RCC 7860 (cell line): ENCODE measurements around the gene MAL.

Source experiments
- DNase-seq: peaks from one replicate; pipeline ENCODE4 v3.0.0-alpha.2; 2015; ENCODE audit warnings: low spot score
- FAIRE-seq: peaks from 2 replicates; lab custom pipeline; 2012; peaks lifted over from hg19 to GRCh38; lab: Jason Lieb, UNC

MAL gene

GRCh38 chr2:94996305-94997100 lies 29.0 kb upstream of the MAL start:
- no peak for DNase-seq
- no peak for FAIRE-seq

GRCh38 chr2:94997981-94998930 lies 27.3 kb upstream of the MAL start:
- DNase-seq (no peak), FAIRE-seq (no peak)

DNA sequence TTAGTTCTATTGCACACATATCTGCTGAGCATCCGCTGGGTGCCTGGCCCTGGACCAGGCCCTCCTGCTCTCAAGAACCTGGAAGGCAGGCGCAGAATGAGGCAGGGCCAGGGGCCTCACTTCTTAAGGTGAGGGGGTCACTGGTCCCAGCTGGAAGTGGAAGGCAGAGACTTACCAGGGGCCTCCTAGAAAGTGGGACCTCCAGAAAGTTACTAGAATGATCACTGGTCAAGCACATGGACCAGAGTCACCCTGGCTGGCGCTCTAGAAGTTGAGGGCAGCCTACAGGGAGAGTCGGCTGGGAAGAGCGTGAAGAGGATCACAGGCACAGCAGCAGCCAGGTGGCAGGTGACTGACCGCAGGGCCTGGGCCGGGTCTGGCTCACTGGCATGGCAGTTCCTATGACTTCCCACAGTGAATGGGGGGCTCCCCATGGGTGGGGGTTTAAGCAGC lies 26.1 kb upstream of the MAL start:
- no peak for FAIRE-seq
- no peak for DNase-seq

DNA sequence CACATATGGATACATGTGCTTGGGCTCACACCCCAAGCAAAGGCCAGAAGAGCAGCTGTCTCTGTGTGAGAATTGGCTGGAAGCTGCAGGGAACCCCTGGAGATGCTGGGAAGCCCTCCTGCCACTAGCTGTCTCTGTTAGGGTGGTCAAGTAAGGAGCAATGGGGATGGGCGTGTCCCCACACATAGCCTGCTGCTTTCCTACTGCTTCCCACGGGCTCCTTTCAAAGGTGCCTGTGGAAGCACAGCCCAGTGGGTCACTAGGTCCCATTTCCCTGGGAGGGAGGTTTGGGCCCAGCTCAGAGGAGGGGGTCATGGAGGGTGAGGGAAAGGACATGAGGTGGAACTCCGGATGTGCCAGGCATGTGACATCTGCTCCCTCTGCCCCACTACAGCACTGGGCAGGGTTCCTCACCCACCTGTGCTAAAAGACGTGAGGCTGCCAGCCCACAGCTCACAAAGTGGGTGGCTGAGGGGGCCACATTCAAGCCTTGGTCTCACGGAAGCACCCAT lies 24.4 kb upstream of the MAL start:
- no peak for FAIRE-seq
- no peak for DNase-seq

- no peak for FAIRE-seq
These were observed 23.8 kb upstream of the MAL start for GRCh38 chr2:95001701-95002100.

DNA sequence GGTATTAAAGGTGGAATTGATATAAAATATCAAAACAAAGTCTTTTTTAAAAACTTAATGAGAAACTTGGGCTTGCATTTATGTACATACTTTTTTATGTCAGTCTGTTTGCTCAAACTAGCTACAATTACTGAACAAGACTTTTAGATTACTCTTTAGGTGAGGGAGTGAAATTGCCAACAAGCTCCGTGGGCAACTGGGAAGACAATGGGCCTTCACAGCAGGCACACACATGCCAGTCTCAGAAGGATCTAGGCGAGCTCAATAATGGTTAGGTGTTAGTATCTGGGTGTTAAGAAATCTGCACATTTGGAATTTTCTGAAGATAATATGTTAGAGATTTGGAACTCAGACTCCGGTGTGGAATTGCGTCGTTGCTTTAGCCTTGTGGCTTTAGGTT lies 23.0 kb upstream of the MAL start:
- FAIRE-seq (no peak), DNase-seq (no peak)

More at GRCh38 chr2:95001701-95002100, 23.8 kb upstream of the MAL start:
- DNase-seq: no peak

DNA sequence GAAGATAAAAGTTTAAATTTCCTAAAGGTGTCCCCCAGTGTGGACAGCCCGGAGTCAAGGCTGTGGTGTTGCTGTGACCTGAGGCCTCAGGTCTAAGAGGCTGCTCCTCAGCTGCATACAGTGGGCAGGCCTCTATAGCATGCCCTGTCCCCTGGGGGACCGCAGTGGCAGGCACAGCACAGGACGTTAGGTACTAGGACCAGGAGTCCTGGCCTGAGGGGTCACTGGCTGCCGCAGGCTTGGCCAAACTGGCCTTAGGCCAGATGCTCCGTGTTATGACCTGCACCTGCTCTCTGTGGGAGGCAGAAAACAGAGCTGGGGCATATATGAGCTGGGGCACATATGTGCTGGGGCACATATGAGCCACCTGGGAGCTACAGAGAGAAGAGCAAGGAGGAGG lies 21.2 kb upstream of the MAL start:
- FAIRE-seq: no peak
- no peak for DNase-seq

DNA sequence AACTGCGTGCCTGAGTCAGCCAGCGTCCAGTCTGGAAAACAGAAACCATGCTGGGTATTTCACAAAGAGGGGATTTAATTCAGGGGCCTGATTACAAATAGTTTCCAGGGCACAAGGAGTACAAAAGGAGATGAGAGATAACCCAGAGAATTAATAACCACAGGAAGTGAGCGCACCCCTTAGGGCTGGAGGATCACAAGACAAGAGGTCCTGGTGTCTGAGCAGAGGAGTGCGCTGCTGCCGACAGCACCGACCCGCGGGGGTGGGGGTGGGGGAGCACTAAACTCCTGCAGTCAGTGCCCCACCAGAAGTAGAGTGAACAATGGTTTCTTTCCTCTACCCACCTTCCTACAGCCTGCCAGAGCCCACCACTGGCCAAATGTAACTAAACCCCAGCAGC lies 20.8 kb upstream of the MAL start:
- no peak for FAIRE-seq
- no peak for DNase-seq

GRCh38 chr2:95005726-95006125 lies 19.8 kb upstream of the MAL start:
- FAIRE-seq (no peak), DNase-seq (no peak)

DNA sequence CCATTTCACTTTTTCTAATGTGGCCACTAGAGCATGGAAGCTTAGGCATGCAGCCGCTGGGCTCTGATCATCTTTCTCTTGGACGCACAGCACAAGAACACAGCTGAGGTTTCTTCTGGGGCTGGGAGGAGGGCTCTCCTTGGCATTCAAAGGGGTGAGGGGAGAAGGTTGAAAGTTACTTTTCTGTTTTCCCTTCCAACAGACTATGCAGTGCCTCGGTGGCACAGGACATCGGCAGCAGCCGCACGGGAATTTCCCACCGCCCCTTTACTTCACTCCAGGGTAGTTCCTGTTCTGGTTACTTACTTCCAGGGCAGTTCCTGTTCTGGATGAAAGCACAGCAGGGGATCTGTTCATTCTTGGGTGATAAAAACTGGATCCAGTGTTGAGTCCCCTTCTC lies 18.9 kb upstream of the MAL start:
- FAIRE-seq (no peak), DNase-seq (no peak)

GRCh38 chr2:95007031-95007609 lies 18.4 kb upstream of the MAL start:
- no peak for DNase-seq
- no peak for FAIRE-seq

GRCh38 chr2:95007822-95008221 lies 17.7 kb upstream of the MAL start:
- DNase-seq (no peak), FAIRE-seq (no peak)

DNA sequence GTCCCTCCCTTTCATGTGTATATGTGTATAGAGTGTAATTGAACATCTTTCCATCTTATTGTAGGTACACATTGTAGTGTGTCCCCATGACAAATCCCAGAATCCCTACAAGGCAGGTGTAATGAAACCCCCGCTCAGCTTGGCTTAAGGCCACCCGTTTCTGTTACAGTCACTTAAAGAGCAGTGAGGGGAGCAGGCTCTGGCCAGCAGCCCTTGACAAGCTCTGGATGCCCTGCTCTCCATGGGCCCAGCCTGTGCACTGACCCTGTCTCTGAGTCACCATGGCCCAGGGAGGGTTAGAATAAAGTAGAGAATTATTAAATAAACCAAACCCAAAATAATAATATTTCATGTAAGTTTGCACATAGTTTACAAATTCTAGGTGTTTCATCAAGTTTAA lies 17.2 kb upstream of the MAL start:
- FAIRE-seq (no peak), DNase-seq (peak; percentile 18)

DNA sequence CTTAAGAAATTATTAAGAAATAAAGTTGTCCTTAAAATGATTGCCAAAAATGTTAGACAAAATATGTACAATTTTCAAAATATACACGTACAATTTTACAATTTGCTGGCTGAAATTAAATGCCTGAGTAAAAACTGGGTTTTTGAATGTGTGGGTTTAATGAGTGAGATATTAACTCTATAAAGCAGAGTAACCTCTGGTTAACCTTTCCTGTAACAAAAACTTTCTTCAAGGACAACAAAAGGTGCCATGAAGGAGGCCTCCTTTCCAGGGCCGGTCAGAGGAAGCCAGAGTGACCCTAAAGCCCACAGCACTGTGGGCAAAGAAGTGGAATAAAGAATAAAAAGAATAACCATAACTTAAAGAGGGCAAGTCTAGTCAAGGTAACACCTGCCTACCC lies 16.5 kb upstream of the MAL start:
- peak; percentile 91 for FAIRE-seq
- DNase-seq: no peak

GRCh38 chr2:95009412-95009811 lies 16.1 kb upstream of the MAL start:
- DNase-seq (no peak), FAIRE-seq (no peak)

GRCh38 chr2:95010126-95010525 lies 15.4 kb upstream of the MAL start:
- DNase-seq (no peak), FAIRE-seq (no peak)

DNA sequence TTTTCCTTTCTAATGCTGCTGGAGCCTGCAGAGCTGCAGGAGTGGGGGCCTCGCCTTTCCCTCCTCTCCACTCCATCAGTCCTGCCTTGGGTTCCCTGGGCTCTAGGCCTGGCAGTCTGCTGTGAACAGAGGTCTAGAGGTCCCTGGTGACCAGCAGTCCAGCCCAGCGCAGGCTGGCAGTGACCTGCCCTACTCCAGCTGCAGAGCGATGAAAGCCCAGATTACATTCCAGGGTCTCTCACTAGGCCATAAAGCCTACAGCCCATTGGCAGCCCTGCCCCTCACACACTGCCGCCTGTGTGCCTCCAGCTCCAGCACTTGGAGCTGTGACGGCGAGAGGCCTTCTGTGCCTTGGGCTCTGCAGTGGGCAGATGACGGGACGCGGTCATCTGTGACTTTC lies 14.8 kb upstream of the MAL start:
- DNase-seq (no peak), FAIRE-seq (no peak)

GRCh38 chr2:95012881-95013550 lies 12.5 kb upstream of the MAL start:
- no peak for FAIRE-seq

DNA sequence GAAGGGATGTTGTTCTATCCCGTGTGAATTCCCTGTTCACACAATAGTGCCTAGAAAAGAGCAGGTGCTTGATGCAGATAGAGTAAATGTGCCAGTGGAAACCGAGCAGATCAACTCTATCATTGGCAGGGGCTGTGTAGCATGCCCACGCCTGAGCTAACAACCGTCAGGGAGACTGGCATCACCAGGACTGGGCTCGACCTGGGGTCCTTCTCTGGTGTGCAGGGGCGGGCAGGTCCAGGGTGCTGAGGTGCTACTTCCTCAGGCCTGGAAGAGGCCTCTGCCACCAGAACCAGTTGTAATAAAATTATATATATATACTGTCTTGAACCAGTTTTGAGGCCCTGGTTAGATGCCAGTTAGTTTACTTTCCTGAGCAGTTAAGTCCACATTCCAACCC lies 11.8 kb upstream of the MAL start:
- FAIRE-seq: no peak
- no peak for DNase-seq

More at GRCh38 chr2:95012881-95013550, 12.5 kb upstream of the MAL start:
- DNase-seq: no peak

DNA sequence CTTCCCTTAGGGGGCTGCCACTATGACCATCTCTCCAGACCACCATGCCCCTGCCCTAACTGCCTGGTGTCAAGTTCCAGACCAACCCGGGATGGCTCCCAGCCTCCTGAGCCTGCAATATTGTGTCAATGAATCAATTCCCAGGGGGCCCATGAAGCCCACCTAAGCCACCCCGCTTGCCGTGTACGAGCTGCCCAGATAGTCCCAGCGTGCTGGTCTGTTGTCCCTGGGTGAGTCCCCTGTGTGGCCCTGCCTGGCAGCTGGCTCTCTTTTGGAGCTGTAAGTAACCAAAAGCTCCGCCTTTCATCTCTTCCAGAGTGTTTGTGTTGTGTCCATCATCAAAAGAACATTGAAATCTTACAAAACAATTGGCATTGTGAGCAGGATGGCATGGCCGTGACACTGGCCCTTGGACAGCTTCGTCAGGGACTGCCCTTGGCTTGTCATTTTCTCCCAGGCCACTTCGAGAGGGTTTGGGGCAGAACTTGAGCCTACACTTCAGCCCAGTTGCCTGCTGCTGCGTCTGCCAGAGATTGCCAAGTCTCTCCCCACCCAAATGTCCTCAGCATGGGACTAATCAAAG lies 11.3 kb upstream of the MAL start:
- no peak for FAIRE-seq
- no peak for DNase-seq
